SK-N-SH treated with all-trans-retinoic acid at 6 μM for 48 hours (cell line): ENCODE measurements around the gene OR13J1.

Experiments
- CREB5 ChIP-seq: fragments of 250-450 bp; sonication (Bioruptor Pico); IDR thresholded peaks from 2 replicates; pipeline ENCODE4 v1.5.1; 2020; ENCODE audit warnings: low read depth, mild to moderate bottlenecking, moderate library complexity
- PATZ1 ChIP-seq: fragments of 250-450 bp; sonication (Bioruptor Pico); IDR thresholded peaks from 2 replicates; pipeline ENCODE4 v1.8.0; 2020; ENCODE audit warnings: mild to moderate bottlenecking, moderate library complexity, borderline replicate concordance
- PPARA ChIP-seq: fragments of 250-450 bp; sonication (Bioruptor Pico); IDR thresholded peaks from 2 replicates; pipeline ENCODE4 v1.5.0; 2020; ENCODE audit warnings: mild to moderate bottlenecking, borderline replicate concordance
- RARB ChIP-seq: fragments of 250-450 bp; sonication (Bioruptor Pico); IDR thresholded peaks from 2 replicates; pipeline ENCODE4 v1.8.0; 2021; ENCODE audit warnings: mild to moderate bottlenecking, moderate library complexity
- ZFP3 ChIP-seq: fragments of 250-450 bp; sonication (Bioruptor Pico); IDR thresholded peaks from 2 replicates; pipeline ENCODE4 v1.5.0; 2020; ENCODE audit warnings: mild to moderate bottlenecking, moderate library complexity
- ZNF70 ChIP-seq: fragments of 450-650 bp; formaldehyde crosslinking; IDR thresholded peaks from 2 replicates; pipeline ENCODE4 v1.5.0; 2020; ENCODE audit warnings: mild to moderate bottlenecking, moderate library complexity
- ZNF8 ChIP-seq: fragments of 450-650 bp; formaldehyde crosslinking; IDR thresholded peaks from 2 replicates; pipeline ENCODE4 v1.5.0; 2020; ENCODE audit warnings: mild to moderate bottlenecking, moderate library complexity
- TF ChIP-seq, protein P1 (sequence below): fragments of 250-450 bp; sonication (Bioruptor Pico); IDR thresholded peaks from 2 replicates; pipeline ENCODE4 v1.5.1; 2021; ENCODE audit warnings: mild to moderate bottlenecking, moderate library complexity

DNA sequence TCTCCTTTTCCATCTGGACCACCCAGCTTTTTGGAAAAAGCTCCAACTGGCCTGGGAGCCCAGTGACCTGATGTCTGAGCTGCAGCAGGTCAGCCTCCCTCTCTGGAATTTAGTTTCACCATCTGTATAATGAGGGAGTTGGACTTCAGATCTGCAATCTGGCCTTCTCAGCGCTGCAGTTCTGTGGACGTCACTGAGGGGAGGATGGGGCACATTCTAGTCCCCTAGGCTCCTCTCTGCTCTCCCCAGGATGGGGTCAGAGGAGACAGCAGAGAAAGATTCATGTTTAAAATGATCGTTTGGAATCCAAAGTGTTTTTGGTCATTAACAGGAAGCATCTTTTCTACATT lies 10.2 kb downstream of the OR13J1 start:
- TF ChIP-seq RARB (CRISPR knock-in tag) (no peak), ZNF8 (CRISPR knock-in tag) (no peak), ZFP3 (CRISPR knock-in tag) (no peak), CREB5 (no peak), PATZ1 (no peak), PPARA (CRISPR knock-in tag) (no peak), ZNF70 (no peak)
- TF ChIP-seq, protein P1, sequence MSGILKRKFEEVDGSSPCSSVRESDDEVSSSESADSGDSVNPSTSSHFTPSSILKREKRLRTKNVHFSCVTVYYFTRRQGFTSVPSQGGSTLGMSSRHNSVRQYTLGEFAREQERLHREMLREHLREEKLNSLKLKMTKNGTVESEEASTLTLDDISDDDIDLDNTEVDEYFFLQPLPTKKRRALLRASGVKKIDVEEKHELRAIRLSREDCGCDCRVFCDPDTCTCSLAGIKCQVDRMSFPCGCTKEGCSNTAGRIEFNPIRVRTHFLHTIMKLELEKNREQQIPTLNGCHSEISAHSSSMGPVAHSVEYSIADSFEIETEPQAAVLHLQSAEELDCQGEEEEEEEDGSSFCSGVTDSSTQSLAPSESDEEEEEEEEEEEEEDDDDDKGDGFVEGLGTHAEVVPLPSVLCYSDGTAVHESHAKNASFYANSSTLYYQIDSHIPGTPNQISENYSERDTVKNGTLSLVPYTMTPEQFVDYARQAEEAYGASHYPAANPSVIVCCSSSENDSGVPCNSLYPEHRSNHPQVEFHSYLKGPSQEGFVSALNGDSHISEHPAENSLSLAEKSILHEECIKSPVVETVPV = no peak
